MM.1S (cell line): ENCODE measurements around the gene C3orf70.

Source experiments
- DNase-seq: peaks from one replicate; pipeline ENCODE4 v3.0.0-alpha.2; 2015
- H2AFZ ChIP-seq: fragments of 300-600 bp; sonication (generic); 2 replicates; pipeline ENCODE4 v1.6.0; 2016; ENCODE audit warnings: antibody characterized with exemption, low read length
- H3F3A ChIP-seq: fragments of 300-600 bp; sonication (generic); 2 replicates; pipeline ENCODE4 v1.6.1; 2016; ENCODE audit warnings: mild to moderate bottlenecking, antibody characterized with exemption, low read length, moderate library complexity, mixed read lengths; ENCODE audit not compliant: insufficient read depth
- H3K27ac ChIP-seq: fragments of 300-600 bp; sonication (generic); 2 replicates; pipeline ENCODE4 v1.5.1; 2016; ENCODE audit warnings: mild to moderate bottlenecking, low read length
- H3K27me3 ChIP-seq: fragments of 300-600 bp; sonication (generic); replicated peaks from 2 replicates; pipeline ENCODE4 v1.6.0; 2016; ENCODE audit warnings: low read length; ENCODE audit not compliant: insufficient read depth
- H3K36me3 ChIP-seq: fragments of 300-600 bp; sonication (generic); replicated peaks from 2 replicates; pipeline ENCODE4 v1.6.1; 2016; ENCODE audit warnings: mild to moderate bottlenecking, low read length, mixed read lengths; ENCODE audit not compliant: insufficient read depth
- H3K4me1 ChIP-seq: fragments of 300-600 bp; sonication (generic); 2 replicates; pipeline ENCODE4 v1.6.1; 2016; ENCODE audit warnings: low read length, mixed read lengths
- H3K4me2 ChIP-seq: fragments of 300-600 bp; sonication (generic); 2 replicates; pipeline ENCODE4 v1.6.0; 2016; ENCODE audit warnings: low read depth, low read length
- H3K4me3 ChIP-seq: fragments of 300-600 bp; sonication (generic); 2 replicates; pipeline ENCODE4 v1.5.1; 2016; ENCODE audit warnings: low read length, mixed read lengths
- H3K79me2 ChIP-seq: fragments of 300-600 bp; sonication (generic); 2 replicates; pipeline ENCODE4 v1.6.1; 2016; ENCODE audit warnings: mixed run types, low read length, mixed read lengths
- H3K9ac ChIP-seq: fragments of 300-600 bp; sonication (generic); 2 replicates; pipeline ENCODE4 v1.6.1; 2016; ENCODE audit warnings: low read length, mixed read lengths
- H3K9me2 ChIP-seq: fragments of 300-600 bp; sonication (generic); replicated peaks from 2 replicates; pipeline ENCODE4 v1.6.1; 2016; ENCODE audit warnings: mild to moderate bottlenecking, low read length, mixed read lengths; ENCODE audit not compliant: insufficient read depth
- H3K9me3 ChIP-seq: fragments of 300-600 bp; sonication (generic); replicated peaks from 2 replicates; pipeline ENCODE4 v1.6.1; 2016; ENCODE audit warnings: mild to moderate bottlenecking, low read length, mixed read lengths; ENCODE audit not compliant: insufficient read depth
- H4K20me1 ChIP-seq: fragments of 300-600 bp; sonication (generic); 2 replicates; pipeline ENCODE4 v1.6.1; 2016; ENCODE audit warnings: mild to moderate bottlenecking, low read length, moderate library complexity, mixed read lengths; ENCODE audit not compliant: insufficient read depth
- EZH2 ChIP-seq: fragments of 300-600 bp; sonication (generic); optimal IDR thresholded peaks from 2 replicates; pipeline ENCODE3; 2017; ENCODE audit warnings: low read depth, mild to moderate bottlenecking, antibody characterized with exemption, low read length, mixed read lengths
- EZH2phosphoT487 ChIP-seq: fragments of 300-600 bp; sonication (generic); IDR thresholded peaks from 2 replicates; pipeline ENCODE4 v1.6.1; 2018; ENCODE audit warnings: antibody characterized with exemption, low read length
- TF ChIP-seq, protein P1 (sequence below): fragments of 300-600 bp; sonication (generic); IDR thresholded peaks from 2 replicates; pipeline ENCODE4 v1.5.1; 2016; ENCODE audit warnings: antibody characterized with exemption, low read length, mixed read lengths

C3orf70 gene

GRCh38 chr3:185145511-185145910 is 7.3 kb downstream of the C3orf70 start:
- DNase-seq: no peak
- Histone ChIP-seq H3K9me3 (no peaks in the 10 kb centered on the region), H3K27me3 (no peaks in the 10 kb centered on the region), H3K4me3 (no peak overlapping the region), H3K27ac (no peak overlapping the region), H3F3A (no peaks in the 10 kb centered on the region), H3K36me3 (no peaks in the 10 kb centered on the region), H3K9me2 (no peaks in the 10 kb centered on the region), H3K4me1 (no peaks in the 10 kb centered on the region), H3K9ac (no peak overlapping the region), H2AFZ (no peak overlapping the region), H3K79me2 (peaks cover 19% of the 10 kb centered on the region), H3K4me2 (no peak overlapping the region), H4K20me1 (no peaks in the 10 kb centered on the region)
- TF ChIP-seq EZH2phosphoT487 (no peak), EZH2 (no peak)
- TF ChIP-seq, protein P1, sequence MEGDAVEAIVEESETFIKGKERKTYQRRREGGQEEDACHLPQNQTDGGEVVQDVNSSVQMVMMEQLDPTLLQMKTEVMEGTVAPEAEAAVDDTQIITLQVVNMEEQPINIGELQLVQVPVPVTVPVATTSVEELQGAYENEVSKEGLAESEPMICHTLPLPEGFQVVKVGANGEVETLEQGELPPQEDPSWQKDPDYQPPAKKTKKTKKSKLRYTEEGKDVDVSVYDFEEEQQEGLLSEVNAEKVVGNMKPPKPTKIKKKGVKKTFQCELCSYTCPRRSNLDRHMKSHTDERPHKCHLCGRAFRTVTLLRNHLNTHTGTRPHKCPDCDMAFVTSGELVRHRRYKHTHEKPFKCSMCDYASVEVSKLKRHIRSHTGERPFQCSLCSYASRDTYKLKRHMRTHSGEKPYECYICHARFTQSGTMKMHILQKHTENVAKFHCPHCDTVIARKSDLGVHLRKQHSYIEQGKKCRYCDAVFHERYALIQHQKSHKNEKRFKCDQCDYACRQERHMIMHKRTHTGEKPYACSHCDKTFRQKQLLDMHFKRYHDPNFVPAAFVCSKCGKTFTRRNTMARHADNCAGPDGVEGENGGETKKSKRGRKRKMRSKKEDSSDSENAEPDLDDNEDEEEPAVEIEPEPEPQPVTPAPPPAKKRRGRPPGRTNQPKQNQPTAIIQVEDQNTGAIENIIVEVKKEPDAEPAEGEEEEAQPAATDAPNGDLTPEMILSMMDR: no peak

DNA sequence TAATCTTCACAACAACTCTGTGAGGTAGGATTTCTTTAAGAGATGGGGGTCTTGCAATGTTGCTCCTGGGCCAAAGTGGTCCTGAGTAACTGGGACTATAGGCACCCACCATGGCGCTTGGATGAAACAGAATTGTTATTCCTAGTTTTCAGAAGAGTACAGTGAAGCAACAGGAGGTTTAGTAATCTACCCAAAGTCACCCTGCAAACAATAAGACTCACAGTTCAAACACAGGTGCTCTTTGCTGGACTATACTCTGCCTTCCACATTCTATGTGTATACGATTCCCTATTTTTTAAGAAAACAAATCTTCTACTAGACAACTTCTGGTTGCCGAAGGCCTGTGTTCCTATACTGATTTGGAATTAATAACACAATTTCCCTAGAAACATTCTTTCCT is 8.1 kb downstream of the C3orf70 start:
- Histone ChIP-seq H3K4me2 (no peak overlapping the region), H3K27ac (no peak overlapping the region), H3K4me3 (no peak overlapping the region), H3K9me3 (no peaks in the 10 kb centered on the region), H2AFZ (no peak overlapping the region), H3K79me2 (peaks cover 11% of the 10 kb centered on the region; the same call in 1 of the 2 replicates), H3F3A (no peaks in the 10 kb centered on the region), H3K9ac (no peak overlapping the region), H3K4me1 (no peaks in the 10 kb centered on the region), H3K36me3 (no peaks in the 10 kb centered on the region), H3K9me2 (no peaks in the 10 kb centered on the region), H4K20me1 (no peaks in the 10 kb centered on the region), H3K27me3 (no peaks in the 10 kb centered on the region)
- TF ChIP-seq EZH2 (no peak), EZH2phosphoT487 (no peak)
- TF ChIP-seq, protein P1: no peak
- DNase-seq: no peak

DNA sequence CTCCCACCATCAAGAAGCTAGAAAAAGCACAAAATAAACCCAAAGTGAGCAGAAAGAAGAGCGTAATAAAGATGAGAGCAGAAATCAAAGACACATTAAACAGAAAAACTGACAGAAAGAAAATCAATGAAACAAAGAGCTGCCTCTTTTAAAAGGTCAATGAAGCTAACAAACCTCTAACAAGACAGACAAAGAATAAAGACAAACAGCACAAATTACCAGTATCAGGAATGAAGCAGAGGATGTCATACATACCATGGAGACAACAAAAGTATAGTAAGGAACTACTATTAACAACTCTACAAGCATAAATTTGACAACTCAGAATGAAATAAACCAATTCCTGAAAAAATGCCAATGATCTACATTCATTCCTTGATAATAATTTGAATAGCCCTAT is 15.0 kb downstream of the C3orf70 start:
- TF ChIP-seq, protein P1: no peak
- TF ChIP-seq EZH2 (no peak), EZH2phosphoT487 (no peak)
- H3K9me2 ChIP-seq: no peaks in the 10 kb centered on the region
- no peak overlapping the region for H3K4me2 ChIP-seq

More for the DNA sequence above, 15.0 kb downstream of the C3orf70 start:
- no peaks in the 10 kb centered on the region for H3K36me3 ChIP-seq
- no peaks in the 10 kb centered on the region for H4K20me1 ChIP-seq
- no peaks in the 10 kb centered on the region for H3K27me3 ChIP-seq
- H2AFZ ChIP-seq: no peak overlapping the region
- H3K4me1 ChIP-seq: no peaks in the 10 kb centered on the region
- no peak for DNase-seq
- no peaks in the 10 kb centered on the region for H3K9me3 ChIP-seq
- H3K79me2 ChIP-seq: 0 out of 2 replicates have a peak, but pooled peaks cover 4% of the 10 kb centered on the region
- no peak overlapping the region for H3K4me3 ChIP-seq
- H3K27ac ChIP-seq: no peak overlapping the region
- H3K9ac ChIP-seq: no peak overlapping the region
- H3F3A ChIP-seq: no peaks in the 10 kb centered on the region
